DMS53 treated with DMSO at 0.1 percent for 48 hours (cell line): ENCODE measurements around the gene MYH4.

ENCODE experiments used
- DNase-seq: peaks from one replicate; lab custom pipeline; 2025; ENCODE audit not compliant: unreplicated experiment; lab: John Stamatoyannopoulos, UW

The MYH4 gene

GRCh38 chr17:10469459-10469858, at the start of gene MYH4:
TSS of gene MYH4 (minus strand) at chr17:10469559. CDS start at chr17:10466745, 2,814 bp downstream.
- DNase-seq, result no peak

DNA sequence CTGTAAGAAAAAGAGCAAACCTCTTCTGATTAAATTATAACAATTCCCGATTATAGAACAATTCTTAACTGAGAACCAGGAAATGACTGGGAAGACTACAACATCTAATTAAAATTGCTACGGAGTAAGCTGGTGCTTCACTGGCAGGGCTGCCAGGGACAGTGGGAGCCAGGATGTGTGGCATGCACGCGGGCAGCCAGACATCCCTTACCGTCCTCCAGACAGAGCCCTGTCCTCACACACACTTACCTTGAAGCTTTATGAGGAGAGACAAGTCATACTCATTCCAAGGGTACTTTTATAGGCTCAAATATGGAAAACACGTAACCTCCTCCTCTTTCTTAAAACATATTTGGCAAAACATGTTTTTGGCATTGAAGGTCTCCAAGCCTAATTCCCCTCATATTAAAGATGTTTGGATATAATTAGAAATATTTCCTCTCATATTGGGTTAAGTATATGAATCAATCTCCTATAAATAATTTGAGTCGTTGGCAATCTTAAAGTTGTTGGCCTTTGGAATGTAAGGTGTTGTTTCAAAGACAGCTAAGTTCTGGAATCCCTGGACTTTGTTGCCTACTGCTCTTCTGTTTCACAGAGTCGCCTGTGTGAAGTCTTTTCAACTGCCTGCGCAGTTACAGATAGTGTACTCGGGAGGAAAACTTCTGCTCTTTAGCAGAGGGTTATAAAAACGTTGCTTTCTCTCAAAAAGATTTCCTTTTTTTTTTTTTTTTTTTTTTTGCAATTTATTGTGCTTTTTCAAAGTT, 49.1 kb upstream of the MYH4 start, which contains the start of gene MYH1:
MYH1 (minus strand) TSS at position 272 of the 767 bp plus-strand sequence. CDS start 1,900 bp downstream, outside the sequence.
- no peak for DNase-seq

DNA sequence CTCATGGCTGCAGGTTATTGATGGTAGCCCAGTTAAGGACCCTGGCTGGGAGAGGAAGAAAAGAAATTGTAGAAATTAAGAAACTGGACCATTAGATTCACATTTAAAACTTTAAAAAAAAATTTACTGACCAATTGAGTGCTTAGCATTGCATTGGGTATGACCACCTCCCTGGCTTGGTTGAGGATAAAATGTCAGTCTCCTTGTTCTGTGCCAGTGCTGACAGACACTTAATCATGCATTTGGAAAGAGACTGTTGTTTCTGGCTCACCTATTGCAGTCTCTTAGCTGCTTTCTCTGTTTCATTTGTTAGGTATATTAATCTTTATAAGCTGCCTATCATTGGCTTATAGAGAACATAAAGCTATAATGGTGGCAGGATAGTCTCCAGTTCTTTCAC, 47.3 kb upstream of the MYH4 start:
- DNase-seq, result no peak

DNA sequence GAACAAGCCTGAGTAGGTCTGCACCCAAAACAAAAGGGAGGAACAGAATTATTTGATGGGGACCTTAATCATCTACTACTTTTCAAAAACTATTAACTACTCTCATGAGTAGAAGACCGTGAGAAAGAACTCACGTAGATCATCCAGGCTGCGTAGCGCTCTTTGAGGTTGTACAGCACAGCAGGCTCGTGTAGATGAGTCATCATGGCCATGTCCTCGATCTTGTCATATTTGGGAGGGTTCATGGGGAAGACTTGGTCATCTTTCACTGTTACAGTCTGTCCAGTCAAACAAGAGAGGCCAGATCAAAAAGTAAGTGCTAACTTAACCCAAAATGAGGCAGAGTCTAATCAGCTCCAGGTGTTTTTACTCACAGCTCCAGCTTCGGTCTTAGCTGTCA, 46.7 kb upstream of the MYH4 start:
- DNase-seq, result no peak

GRCh38 chr17:10513299-10514067, 44.1 kb upstream of the MYH4 start:
- DNase-seq, result no peak

DNA sequence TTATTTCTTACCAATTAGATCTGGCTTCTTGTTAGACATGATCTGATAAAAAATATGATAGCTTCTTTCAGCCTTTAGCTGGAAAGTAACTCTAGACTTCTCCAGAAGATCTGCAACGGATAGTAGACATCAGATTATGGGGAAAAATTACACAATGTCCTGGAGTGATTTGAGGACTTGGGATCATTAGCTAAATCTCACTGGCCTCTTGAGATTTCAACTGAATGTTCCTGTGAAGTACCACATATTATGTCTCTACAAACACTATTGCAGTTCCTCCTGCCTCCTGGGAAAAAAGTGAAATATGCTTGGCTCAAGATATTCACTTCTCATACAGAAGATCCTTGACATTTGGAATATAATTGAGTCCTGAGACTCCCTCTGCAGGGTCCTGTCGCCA, 43.5 kb upstream of the MYH4 start:
- DNase-seq, result no peak

GRCh38 chr17:10499950-10500349, 30.6 kb upstream of the MYH4 start:
- no peak for DNase-seq

- no peak for DNase-seq
Observed at GRCh38 chr17:10492004-10492403, 22.6 kb upstream of the MYH4 start.

DNA sequence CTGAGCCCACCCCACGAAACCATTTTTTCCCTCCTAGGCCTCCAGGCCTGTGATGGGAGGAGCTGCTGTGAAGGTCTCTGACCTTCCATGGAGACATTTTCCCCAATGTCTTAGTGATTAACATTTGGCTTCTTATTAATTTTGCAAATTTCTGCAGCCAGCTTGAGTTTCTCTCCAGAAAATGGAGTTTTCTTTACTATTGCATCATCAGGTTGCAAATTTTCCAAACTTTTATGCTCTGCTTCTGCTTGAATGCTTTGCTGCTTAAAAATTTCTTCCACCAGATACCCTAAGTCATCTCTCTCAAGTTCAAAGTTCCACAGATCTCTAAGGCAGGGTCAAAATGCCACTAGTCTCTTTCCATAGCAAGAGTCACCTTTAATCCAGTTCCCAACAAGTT, 12.9 kb upstream of the MYH4 start:
- DNase-seq, result no peak

- no peak for DNase-seq
Observed at GRCh38 chr17:10477701-10478100, 8.3 kb upstream of the MYH4 start.

DNA sequence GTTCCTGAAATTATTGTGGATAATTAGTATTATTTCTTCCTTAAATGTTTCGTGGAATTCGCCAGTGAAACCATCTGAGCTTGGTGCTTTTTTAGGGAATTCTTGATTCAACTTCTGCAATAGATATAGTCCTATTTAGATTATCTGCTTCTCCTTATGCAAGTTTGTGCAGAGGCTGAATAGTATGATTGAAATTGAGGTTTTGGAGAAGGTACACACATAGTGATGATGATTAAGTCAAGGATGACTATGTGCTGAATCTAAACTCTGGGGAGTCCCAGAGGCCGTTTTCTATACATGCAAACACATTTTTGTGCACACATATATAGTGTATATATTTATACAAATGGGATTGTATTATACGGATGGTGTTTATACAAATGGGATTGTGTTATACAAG, 5.2 kb upstream of the MYH4 start:
- no peak for DNase-seq

GRCh38 chr17:10471858-10472257, 2.5 kb upstream of the MYH4 start:
- no peak for DNase-seq

DNA sequence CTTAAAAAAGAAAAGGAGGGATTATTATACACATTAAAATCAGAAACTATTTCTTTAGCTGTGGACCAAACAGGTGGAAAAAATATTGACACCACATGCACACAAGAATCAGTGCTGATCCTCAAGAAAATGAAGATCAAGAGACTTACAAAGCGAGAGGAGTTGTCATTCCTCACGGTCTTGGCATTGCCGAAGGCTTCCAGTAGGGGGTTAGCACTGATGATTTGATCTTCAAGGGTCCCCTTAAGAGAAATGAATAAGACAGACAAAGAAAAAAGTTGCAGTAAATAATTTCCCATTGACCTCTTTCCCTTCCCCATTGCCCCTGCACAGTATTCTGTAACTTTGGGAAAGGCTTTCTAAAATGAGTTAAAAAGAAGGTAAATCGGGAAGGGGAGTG, 6.0 kb downstream of the MYH4 start:
- no peak for DNase-seq

- no peak for DNase-seq
Observed at GRCh38 chr17:10460062-10460461, 9.3 kb downstream of the MYH4 start.

DNA sequence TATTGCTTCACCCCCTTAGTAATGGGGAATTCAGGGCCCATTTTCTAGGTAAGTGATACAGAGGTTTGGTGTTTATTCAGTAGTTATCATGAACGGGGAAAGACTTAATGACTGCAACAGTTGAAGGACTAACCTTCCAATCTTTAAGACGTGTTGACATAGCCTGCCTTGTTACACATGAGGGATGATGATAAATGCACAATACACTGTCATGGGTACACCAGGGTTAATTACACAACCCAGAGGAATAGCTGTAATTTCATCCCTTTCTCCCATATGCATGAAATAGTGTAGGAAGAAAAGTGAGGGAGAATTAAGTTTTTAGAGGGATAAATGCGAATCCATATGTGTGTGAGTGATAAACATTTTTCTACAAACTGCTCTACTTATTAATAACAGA, 10.7 kb downstream of the MYH4 start:
- no peak for DNase-seq

DNA sequence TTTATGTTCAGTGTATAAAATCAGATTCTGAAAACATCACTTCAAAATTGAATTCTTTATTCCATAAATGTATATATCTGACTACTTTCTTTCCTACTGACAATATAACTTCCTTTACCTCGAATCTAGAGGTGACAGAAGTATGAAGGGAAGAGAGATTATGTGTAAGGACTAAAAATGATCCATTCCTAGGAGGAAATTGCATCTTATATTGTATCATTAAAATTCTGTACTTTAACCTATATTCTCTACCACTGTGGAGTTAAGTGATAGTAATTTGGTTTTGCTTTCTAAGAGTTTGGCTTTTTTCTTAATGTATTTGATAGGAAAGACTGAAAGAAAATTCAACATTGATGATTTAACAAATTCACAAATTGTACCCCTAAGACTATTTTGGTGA, 11.4 kb downstream of the MYH4 start:
- no peak for DNase-seq

DNA sequence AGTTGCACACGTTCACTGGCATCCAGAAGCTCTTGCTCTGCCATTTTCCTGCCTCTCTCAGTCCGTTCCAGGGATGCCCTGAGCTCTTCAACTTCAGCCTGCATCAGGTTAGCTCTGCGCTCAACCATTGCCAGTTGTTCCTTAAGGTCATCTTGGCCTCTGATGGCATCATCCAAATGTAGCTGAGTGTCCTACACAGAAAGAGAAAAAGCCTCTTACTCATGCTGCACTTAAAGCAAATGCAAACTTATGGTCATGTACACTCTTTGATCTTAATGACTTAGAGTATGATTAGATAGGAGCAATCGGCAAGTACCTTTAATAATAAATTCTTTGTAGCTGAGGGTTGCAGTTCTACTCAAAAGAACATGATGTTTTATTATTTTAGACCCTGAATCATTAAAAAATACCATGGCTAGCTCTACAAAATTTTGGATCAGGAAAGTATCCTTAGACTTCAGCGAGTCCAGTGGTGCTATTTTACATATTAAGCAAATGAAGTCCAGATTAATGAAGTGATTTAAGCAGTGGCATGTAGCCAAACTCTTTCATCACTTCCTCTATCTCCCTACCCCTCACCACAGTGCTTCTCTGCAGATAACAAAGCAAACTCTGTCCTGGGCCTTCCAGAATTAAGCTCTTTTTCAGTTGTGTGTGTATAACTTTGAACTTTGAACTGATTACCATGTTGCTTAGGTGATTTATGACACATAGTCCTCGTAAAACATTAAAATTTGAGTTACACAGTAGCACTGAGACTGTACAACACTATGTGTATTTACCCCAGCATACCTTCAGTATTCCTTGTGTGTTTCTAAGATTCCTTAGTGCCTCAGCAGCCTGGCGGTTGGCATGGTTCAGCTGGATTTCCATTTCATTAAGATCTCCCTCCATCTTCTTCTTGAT, 22.1 kb downstream of the MYH4 start:
- no peak for DNase-seq

GRCh38 chr17:10439816-10440215, 29.5 kb downstream of the MYH4 start:
- DNase-seq, result no peak

GRCh38 chr17:10435096-10435495, 34.3 kb downstream of the MYH4 start:
- no peak for DNase-seq

- no peak for DNase-seq
Observed at GRCh38 chr17:10429421-10430045, 39.8 kb downstream of the MYH4 start.

- no peak for DNase-seq
Observed at GRCh38 chr17:10428781-10429180, 40.6 kb downstream of the MYH4 start.
